Astrocyte (in vitro differentiated cells and primary cell): ENCODE data around the gene KRTAP10-2.

Experiments used
- CTCF ChIP-seq: IDR thresholded peaks from 2 replicates; pipeline ENCODE4 v1.5.1; 2011; ENCODE audit warnings: low read depth, mild to moderate bottlenecking, inconsistent platforms, low read length, moderate library complexity; ENCODE audit not compliant: insufficient read depth
- EZH2 ChIP-seq: IDR thresholded peaks from 2 replicates; pipeline ENCODE4 v1.6.1; 2012; ENCODE audit warnings: mild to moderate bottlenecking, low read length, inconsistent platforms; ENCODE audit not compliant: insufficient read depth

GRCh38 chr21:44557491-44558328 is 6.4 kb upstream of the KRTAP10-2 start:
- TF ChIP-seq CTCF, result no peak
- TF ChIP-seq EZH2, result no peak
